Measurements from ENCODE around the gene NDUFS4.
"Not testable (repeated sequence)": the region's sequence is repeated elsewhere in the genome, so short reads cannot be mapped to it uniquely, and the experiment has no call there.

Gene NDUFS4

GRCh38 chr5:53590759-53591158, 30.3 kb downstream of the NDUFS4 start:
- Mint-ChIP-seq H3K36me3 (ENCODE audit: low read depth) (no peaks in the 10 kb centered on the region), H3K9me3 (no peaks in the 10 kb centered on the region), H3K4me3 (no peak overlapping the region), H3K27me3 (no peaks in the 10 kb centered on the region), H3K27ac (no peak overlapping the region), H3K4me1 (ENCODE audit: low read depth) (peaks cover 11% of the 10 kb centered on the region)
- intact Hi-C loops (cut with micrococcal nuclease), result no loop called here

GRCh38 chr5:53594419-53594818, 34.0 kb downstream of the NDUFS4 start:
- H3K4me1 Mint-ChIP-seq (ENCODE audit: low read depth), result peaks cover 11% of the 10 kb centered on the region
- intact Hi-C loops (cut with micrococcal nuclease), result no loop called here
- H3K36me3 Mint-ChIP-seq (ENCODE audit: low read depth), result peaks cover 6% of the 10 kb centered on the region
- H3K27me3 Mint-ChIP-seq, result no peaks in the 10 kb centered on the region
- H3K9me3 Mint-ChIP-seq, result no peaks in the 10 kb centered on the region
- no peak overlapping the region for H3K27ac Mint-ChIP-seq
- no peak overlapping the region for H3K4me3 Mint-ChIP-seq

GRCh38 chr5:53597894-53598293, 37.5 kb downstream of the NDUFS4 start:
- no peaks in the 10 kb centered on the region for H3K9me3 Mint-ChIP-seq
- no peaks in the 10 kb centered on the region for H3K27me3 Mint-ChIP-seq
- no peak overlapping the region for H3K27ac Mint-ChIP-seq
- H3K36me3 Mint-ChIP-seq (ENCODE audit: low read depth), result peaks cover 6% of the 10 kb centered on the region
- no peak overlapping the region for H3K4me3 Mint-ChIP-seq
- peaks cover 11% of the 10 kb centered on the region for H3K4me1 Mint-ChIP-seq (ENCODE audit: low read depth)
- intact Hi-C loops (cut with micrococcal nuclease), result no loop called here

- intact Hi-C loops (cut with micrococcal nuclease), result no loop called here
- Mint-ChIP-seq H3K9me3 (no peaks in the 10 kb centered on the region), H3K4me3 (no peak overlapping the region), H3K36me3 (ENCODE audit: low read depth) (peaks cover 31% of the 10 kb centered on the region), H3K27ac (no peak overlapping the region), H3K4me1 (ENCODE audit: low read depth) (no peaks in the 10 kb centered on the region), H3K27me3 (no peaks in the 10 kb centered on the region)
Measured at GRCh38 chr5:53601570-53601969, 41.1 kb downstream of the NDUFS4 start.

GRCh38 chr5:53603009-53603687, 42.7 kb downstream of the NDUFS4 start:
- H3K27me3 Mint-ChIP-seq, result no peaks in the 10 kb centered on the region
- no peak overlapping the region for H3K27ac Mint-ChIP-seq
- no peak overlapping the region for H3K4me3 Mint-ChIP-seq
- H3K4me1 Mint-ChIP-seq (ENCODE audit: low read depth), result peaks cover under 1% of the 10 kb centered on the region
- H3K36me3 Mint-ChIP-seq (ENCODE audit: low read depth), result peaks cover 31% of the 10 kb centered on the region
- intact Hi-C loops (cut with micrococcal nuclease), result no loop called here
- H3K9me3 Mint-ChIP-seq, result no peaks in the 10 kb centered on the region

GRCh38 chr5:53604309-53604708, 43.9 kb downstream of the NDUFS4 start:
- intact Hi-C loops (cut with micrococcal nuclease), result no loop called here
- Mint-ChIP-seq H3K27ac (no peak overlapping the region), H3K27me3 (no peaks in the 10 kb centered on the region), H3K4me1 (ENCODE audit: low read depth) (peaks cover 7% of the 10 kb centered on the region), H3K36me3 (ENCODE audit: low read depth) (peaks cover 40% of the 10 kb centered on the region), H3K9me3 (no peaks in the 10 kb centered on the region), H3K4me3 (no peak overlapping the region)

GRCh38 chr5:53607886-53608285, 47.4 kb downstream of the NDUFS4 start:
- no peak overlapping the region for H3K27ac Mint-ChIP-seq
- H3K4me3 Mint-ChIP-seq, result no peak overlapping the region
- no peaks in the 10 kb centered on the region for H3K9me3 Mint-ChIP-seq
- peaks cover 8% of the 10 kb centered on the region for H3K4me1 Mint-ChIP-seq (ENCODE audit: low read depth)
- H3K36me3 Mint-ChIP-seq (ENCODE audit: low read depth), result peaks cover 50% of the 10 kb centered on the region
- no peaks in the 10 kb centered on the region for H3K27me3 Mint-ChIP-seq
- intact Hi-C loops (cut with micrococcal nuclease), result no loop called here

- H3K27me3 Mint-ChIP-seq; H3K27ac Mint-ChIP-seq; intact Hi-C loops (cut with micrococcal nuclease); H3K4me3 Mint-ChIP-seq; H3K9me3 Mint-ChIP-seq: not testable (repeated sequence)
- peaks cover 50% of the 10 kb centered on the region for H3K36me3 Mint-ChIP-seq (ENCODE audit: low read depth)
- peaks cover 12% of the 10 kb centered on the region for H3K4me1 Mint-ChIP-seq (ENCODE audit: low read depth)
Measured at GRCh38 chr5:53608897-53609296, 48.5 kb downstream of the NDUFS4 start.

- H3K9me3 Mint-ChIP-seq, result peaks cover 10% of the 10 kb centered on the region
- H3K27ac Mint-ChIP-seq, result no peak overlapping the region
- H3K4me3 Mint-ChIP-seq, result no peak overlapping the region
Measured at GRCh38 chr5:53613061-53613460, 52.6 kb downstream of the NDUFS4 start.

GRCh38 chr5:53613536-53613935, 53.1 kb downstream of the NDUFS4 start:
- Mint-ChIP-seq H3K4me3 (no peak overlapping the region), H3K36me3 (ENCODE audit: low read depth) (peaks cover 15% of the 10 kb centered on the region), H3K27me3 (no peaks in the 10 kb centered on the region), H3K27ac (no peak overlapping the region), H3K9me3 (peaks cover 10% of the 10 kb centered on the region), H3K4me1 (ENCODE audit: low read depth) (peaks cover 16% of the 10 kb centered on the region)
- intact Hi-C loops (cut with micrococcal nuclease), result no loop called here

More at GRCh38 chr5:53613061-53613460, 52.6 kb downstream of the NDUFS4 start:
- Mint-ChIP-seq H3K36me3 (ENCODE audit: low read depth) (peaks cover 19% of the 10 kb centered on the region), H3K27me3 (no peaks in the 10 kb centered on the region), H3K4me1 (ENCODE audit: low read depth) (peaks cover 20% of the 10 kb centered on the region)
- intact Hi-C loops (cut with micrococcal nuclease), result no loop called here

- no peaks in the 10 kb centered on the region for H3K27me3 Mint-ChIP-seq
- intact Hi-C loops (cut with micrococcal nuclease), result no loop called here
Measured at GRCh38 chr5:53614376-53614885, 54.0 kb downstream of the NDUFS4 start.

GRCh38 chr5:53616939-53617549, 56.6 kb downstream of the NDUFS4 start:
- H3K27me3 Mint-ChIP-seq, result no peaks in the 10 kb centered on the region
- H3K27ac Mint-ChIP-seq, result no peak overlapping the region
- no peak overlapping the region for H3K4me3 Mint-ChIP-seq
- H3K36me3 Mint-ChIP-seq (ENCODE audit: low read depth), result peaks cover 12% of the 10 kb centered on the region
- intact Hi-C loops (cut with micrococcal nuclease), result no loop called here
- peaks cover 21% of the 10 kb centered on the region for H3K9me3 Mint-ChIP-seq
- peaks cover 14% of the 10 kb centered on the region for H3K4me1 Mint-ChIP-seq (ENCODE audit: low read depth)

More at GRCh38 chr5:53614376-53614885, 54.0 kb downstream of the NDUFS4 start:
- no peak overlapping the region for H3K4me3 Mint-ChIP-seq
- H3K36me3 Mint-ChIP-seq (ENCODE audit: low read depth), result peaks cover 10% of the 10 kb centered on the region
- no peak overlapping the region for H3K27ac Mint-ChIP-seq
- H3K9me3 Mint-ChIP-seq, result peaks cover 10% of the 10 kb centered on the region
- peaks cover 14% of the 10 kb centered on the region for H3K4me1 Mint-ChIP-seq (ENCODE audit: low read depth)

GRCh38 chr5:53631251-53631650, 70.8 kb downstream of the NDUFS4 start:
- Mint-ChIP-seq H3K27ac (no peak overlapping the region), H3K4me3 (no peak overlapping the region)
- intact Hi-C loops (cut with micrococcal nuclease), result no loop called here

GRCh38 chr5:53642061-53642460, 81.6 kb downstream of the NDUFS4 start:
- no peak overlapping the region for H3K4me3 Mint-ChIP-seq
- peaks cover 5% of the 10 kb centered on the region for H3K4me1 Mint-ChIP-seq (ENCODE audit: low read depth)
- peaks cover 3% of the 10 kb centered on the region for H3K27me3 Mint-ChIP-seq
- intact Hi-C loops (cut with micrococcal nuclease), result no loop called here
- H3K9me3 Mint-ChIP-seq, result no peaks in the 10 kb centered on the region
- peaks cover 25% of the 10 kb centered on the region for H3K36me3 Mint-ChIP-seq (ENCODE audit: low read depth)
- H3K27ac Mint-ChIP-seq, result no peak overlapping the region

More at GRCh38 chr5:53631251-53631650, 70.8 kb downstream of the NDUFS4 start:
- no peaks in the 10 kb centered on the region for H3K27me3 Mint-ChIP-seq
- H3K36me3 Mint-ChIP-seq (ENCODE audit: low read depth), result peaks cover 41% of the 10 kb centered on the region
- H3K4me1 Mint-ChIP-seq (ENCODE audit: low read depth), result peaks cover 5% of the 10 kb centered on the region
- no peaks in the 10 kb centered on the region for H3K9me3 Mint-ChIP-seq
